Kidney (tissue), 14 donors: ENCODE measurements around the gene LILRA6. TPM values are rescaled to one million over a fixed set of nuclear protein-coding genes. Genes with fewer than 3 reads are reported as not detected.
A peak's percentile ranks its signal among the peaks of the same experiment; 100 is the strongest.
"Not testable (repeated sequence)": the region's sequence is repeated elsewhere in the genome, so short reads cannot be mapped to it uniquely, and the experiment has no call there.

Experiments
- DNase-seq, 5 donors: peaks; one replicate each; pipeline ENCODE4 v3.0.0-alpha.2; 2013 to 2020
- FAIRE-seq: peaks from 2 replicates; lab custom pipeline; 2012; peaks lifted over from hg19 to GRCh38; lab: Jason Lieb, UNC
- H3K27ac ChIP-seq, 2 donors: one replicate each; pipeline ENCODE4 v1.7.0; 2013; ENCODE audit warnings: low read depth in 2 of 2, low read length in 2 of 2, inconsistent platforms in 1 of 2
- H3K27me3 ChIP-seq: one replicate; pipeline ENCODE4 v1.7.1; 2013; ENCODE audit warnings: low read length, inconsistent platforms; ENCODE audit not compliant: control insufficient read depth, insufficient read depth
- H3K36me3 ChIP-seq, 3 donors: one replicate each; pipeline versions ENCODE4 v1.7.0 to v1.7.1; 2013; ENCODE audit warnings: low read length in 3 of 3, control low read depth in 1 of 3, inconsistent platforms in 1 of 3; ENCODE audit not compliant: insufficient read depth in 3 of 3, control insufficient read depth in 2 of 3
- H3K4me1 ChIP-seq, 3 donors: one replicate each; pipeline versions ENCODE4 v1.7.0 to v1.7.1; 2013; ENCODE audit warnings: low read length in 3 of 3, inconsistent platforms in 1 of 3, low read depth in 1 of 3; ENCODE audit not compliant: control insufficient read depth in 2 of 3, insufficient read depth in 2 of 3
- H3K4me3 ChIP-seq, 3 donors: one replicate each; pipeline versions ENCODE4 v1.7.0 to v1.8.1; 2013; ENCODE audit warnings: low read length in 3 of 3, control low read depth in 1 of 3, inconsistent platforms in 1 of 3
- H3K9ac ChIP-seq, 3 donors: one replicate each; pipeline versions ENCODE4 v1.7.0 to v1.7.1; 2013; ENCODE audit warnings: low read length in 3 of 3, control low read depth in 1 of 3, inconsistent platforms in 1 of 3
- H3K9me3 ChIP-seq, 3 donors: one replicate each; pipeline versions ENCODE4 v1.7.0 to v1.7.1; 2013; ENCODE audit warnings: low read length in 3 of 3, control low read depth in 1 of 3, inconsistent platforms in 1 of 3; ENCODE audit not compliant: control insufficient read depth in 2 of 3, insufficient read depth in 1 of 3
- CTCF ChIP-seq: IDR thresholded peaks from 3 replicates; pipeline ENCODE4 v1.5.1; 2012; ENCODE audit warnings: mild to moderate bottlenecking, moderate library complexity, borderline replicate concordance; ENCODE audit not compliant: insufficient read depth; ENCODE audit errors: extremely low read depth
- intact Hi-C: fragments of 100-400 bp; cut with DNase I; formaldehyde crosslinking; loops from one replicate; pipeline ENCODE4 v1.11.1; 2022
- polyA plus RNA-seq: library from polyadenylated mRNA; stranded (reverse); fragments of 350-450 nt; fragmentation: Illumina TruSeq; extraction: RNeasy Lipid Tissue Mini Kit (QIAGEN cat#74804); gene quantifications from one replicate; pipeline ENCODE4 v1.2.3, GENCODE V29; 2014; ENCODE audit warnings: low read depth, low replicate concordance; ENCODE audit not compliant: insufficient read depth
- total RNA-seq: library from RNA; stranded (reverse); fragmentation: NEBNext Ultra II Directional; extraction: Animal tissue kit (Norgen Biotek cat#: 25700); gene quantifications from one replicate; pipeline ENCODE4 v1.2.1, GENCODE V29; 2021
- donor health status: control.
- donor health status: control.
- donor health status: control.
- donor health status: control.
- donor health status: control.
- donor health status: DM: yes; HTN: yes; CAD: no.
- donor health status: Normal renal cell carcinoma (clear cell type).

The LILRA6 gene
- total and polyA plus RNA-seq, 2 donors from 2014 or later = 2.9 TPM; not detected in 1

DNA sequence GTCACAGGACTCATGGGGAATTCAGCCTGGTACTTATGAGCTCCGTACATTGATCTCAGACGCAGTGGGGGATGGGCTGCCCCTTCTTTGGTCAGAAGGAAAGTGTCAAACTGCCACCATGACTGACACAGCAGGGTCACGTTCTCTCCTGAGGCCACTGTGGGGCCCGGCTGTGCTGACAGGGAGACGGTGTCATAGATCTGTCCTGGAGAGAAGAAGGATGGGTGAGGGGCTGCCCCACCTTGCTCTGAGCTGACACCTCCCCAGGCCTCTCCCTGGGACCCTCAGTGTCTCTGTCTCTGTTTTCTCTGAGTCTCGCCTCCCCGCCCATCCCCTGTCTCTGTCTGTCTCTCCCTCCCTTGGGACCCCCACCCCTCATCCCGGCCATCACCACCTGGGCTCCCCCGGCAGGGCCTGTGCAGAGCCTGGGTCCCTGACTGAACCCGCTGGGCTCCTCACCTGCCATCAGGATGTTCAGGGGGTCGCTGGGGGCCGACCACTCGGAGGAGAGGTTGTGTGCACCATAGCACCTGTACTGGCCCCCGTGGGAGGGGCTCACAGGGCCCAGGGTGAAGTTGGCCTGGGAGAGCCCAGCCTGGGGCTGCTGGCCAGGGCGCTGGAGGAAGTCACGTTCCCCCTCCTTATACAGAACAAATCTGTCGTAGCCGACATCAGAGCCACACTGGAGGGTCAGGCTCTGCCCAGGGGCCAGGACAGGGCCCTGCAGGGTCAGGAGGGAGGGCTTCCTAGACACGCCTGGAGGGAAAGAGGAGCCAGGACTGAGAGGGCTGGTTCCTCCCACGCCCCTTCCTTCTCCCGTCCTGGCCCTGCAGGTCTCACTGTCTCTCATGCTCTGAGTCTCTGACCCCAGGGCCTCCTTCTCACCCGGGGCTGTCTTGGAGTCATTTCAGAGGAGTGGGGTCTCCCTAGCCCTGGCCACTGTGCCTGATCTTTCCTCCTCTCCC lies 1.9 kb downstream of the LILRA6 start:
- intact Hi-C loops, H3K9me3 ChIP-seq, H3K27ac ChIP-seq, H3K36me3 ChIP-seq, H3K4me3 ChIP-seq, FAIRE-seq, H3K27me3 ChIP-seq, H3K4me1 ChIP-seq, H3K9ac ChIP-seq: not testable (repeated sequence)
- peak in 1 of 5 donors; percentile 42 for DNase-seq

DNA sequence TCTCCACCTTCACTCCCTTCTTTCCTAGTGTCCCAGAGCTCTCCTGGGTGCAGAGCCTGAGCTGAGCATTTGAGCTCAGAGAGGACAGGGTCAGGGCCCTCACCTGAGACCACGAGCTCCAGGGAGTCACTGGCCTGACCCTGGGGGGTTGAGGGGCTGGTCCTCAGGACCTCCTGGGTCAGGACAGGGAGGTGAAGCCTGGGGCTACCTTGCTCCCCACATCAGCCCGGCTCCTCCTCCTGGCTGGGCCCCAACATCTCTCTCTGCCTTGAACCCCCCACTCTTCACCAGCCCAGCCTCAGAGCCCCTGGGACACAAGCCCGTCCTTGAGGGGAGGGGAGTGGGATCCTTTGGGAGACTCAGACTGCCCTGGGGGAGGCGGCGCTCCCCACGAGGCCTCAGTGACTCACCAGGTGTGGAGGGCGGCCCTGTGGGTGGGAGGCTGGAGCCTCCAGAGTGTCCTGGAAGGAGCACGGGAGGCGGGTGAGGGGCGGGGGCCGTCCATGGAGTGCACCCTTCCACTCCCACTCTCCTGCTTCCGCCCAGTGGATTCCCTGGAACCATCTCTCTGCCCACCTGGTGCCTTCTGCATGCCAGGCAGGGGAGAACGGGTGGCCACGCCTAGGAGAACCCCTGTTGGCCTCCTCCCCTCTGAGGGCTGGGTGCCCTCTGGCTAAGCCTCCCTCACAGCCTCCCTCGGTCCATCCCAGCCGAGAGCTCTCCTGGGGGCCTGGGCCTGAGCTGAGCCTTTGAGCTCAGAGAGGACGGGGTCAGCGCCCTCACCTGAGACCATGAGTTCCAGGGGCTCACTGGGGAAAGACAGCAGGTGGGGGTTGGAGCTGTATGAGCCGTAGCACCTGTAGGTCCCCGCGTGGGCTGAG lies 2.9 kb downstream of the LILRA6 start:
- DNase-seq, FAIRE-seq, H3K27ac ChIP-seq, H3K4me3 ChIP-seq, H3K9me3 ChIP-seq, H3K4me1 ChIP-seq, H3K9ac ChIP-seq, H3K36me3 ChIP-seq, H3K27me3 ChIP-seq: not testable (repeated sequence)
- intact Hi-C loops = loop anchor here (10.0 kb wide), 1 partner anchor 65 kb away; the partner anchor contains the start of gene TMC4

GRCh38 chr19:54233941-54234340 lies 8.6 kb downstream of the LILRA6 start:
- DNase-seq (no peak), FAIRE-seq (no peak)
- no peaks in the 10 kb centered on the region for H3K9me3 ChIP-seq
- no peaks in the 10 kb centered on the region for H3K27me3 ChIP-seq
- H3K9ac ChIP-seq = no peak overlapping the region
- H3K27ac ChIP-seq = no peak overlapping the region
- H3K4me3 ChIP-seq = no peak overlapping the region
- no peaks in the 10 kb centered on the region for H3K36me3 ChIP-seq
- intact Hi-C loops = loop anchor here (10.0 kb wide), 1 partner anchor 59 kb away; the partner anchor contains the start of gene TMC4
- TF ChIP-seq CTCF = no peak
- H3K4me1 ChIP-seq = no peaks in the 10 kb centered on the region

DNA sequence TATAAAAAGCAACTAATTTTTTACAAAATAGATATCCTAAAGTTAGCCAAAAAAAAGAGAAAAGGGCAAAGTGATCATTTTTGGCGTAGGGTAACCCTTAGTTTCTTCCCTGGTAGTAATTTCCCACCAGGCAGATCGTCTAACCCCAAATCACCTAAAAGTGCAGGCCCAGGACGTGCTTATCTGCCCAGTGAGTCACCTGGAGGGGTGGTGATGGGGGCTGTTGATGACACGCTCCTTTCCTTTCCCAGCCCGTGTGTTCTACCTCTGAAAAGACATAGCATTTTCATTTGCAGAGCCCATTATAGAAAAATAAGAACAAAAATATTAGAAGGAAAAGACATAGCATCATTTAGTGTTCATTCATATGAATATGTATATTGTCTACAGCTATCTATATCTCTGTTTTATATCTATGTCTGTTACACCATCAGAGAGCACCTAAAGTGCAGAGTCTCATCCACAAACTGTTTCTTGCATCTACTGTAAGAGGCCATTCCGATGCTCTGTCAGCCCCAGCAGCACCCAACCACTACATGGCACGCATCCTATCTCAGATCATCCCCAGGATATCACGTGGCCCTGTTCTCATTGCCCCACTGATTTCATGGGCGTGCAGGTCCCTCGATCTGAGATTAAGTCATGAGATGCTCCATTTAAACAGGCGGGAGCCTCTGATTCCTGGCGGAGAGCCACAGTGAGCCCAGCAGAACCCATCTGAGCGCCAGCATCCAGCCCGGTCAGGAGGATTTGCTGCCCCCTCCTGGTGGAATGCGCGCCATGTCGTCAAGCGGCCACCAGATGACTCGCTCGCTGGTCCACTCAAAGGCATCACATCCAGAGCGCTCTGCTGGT lies 11.3 kb downstream of the LILRA6 start:
- Histone ChIP-seq H3K9me3 (no peaks in the 10 kb centered on the region), H3K27ac (no peak overlapping the region), H3K36me3 (no peaks in the 10 kb centered on the region), H3K4me3 (no peak overlapping the region), H3K27me3 (no peaks in the 10 kb centered on the region), H3K9ac (no peak overlapping the region), H3K4me1 (no peaks in the 10 kb centered on the region)
- TF ChIP-seq CTCF = peak; percentile 85
- peak; percentile 84 to 94 (median 90) for DNase-seq
- intact Hi-C loops = loop anchor here (10.0 kb wide), 1 partner anchor 57 kb away; the partner anchor contains the start of gene TMC4
- FAIRE-seq = no peak
